Measurements from ENCODE around the gene SLK. TPM values are rescaled to one million over a fixed set of nuclear protein-coding genes. Genes with fewer than 3 reads are reported as not detected.

SLK gene
- total RNA-seq, 4 donors from 2014 or later = 68.1 to 120 (median 80.4) TPM

GRCh38 chr10:104018471-104018870 lies 51.5 kb downstream of the SLK start:
- intact Hi-C loops (cut with DNase I) = no loop called here
- Histone ChIP-seq H3K4me1 (no peaks in the 10 kb centered on the region), H3K27ac (no peak overlapping the region), H3K27me3 (no peaks in the 10 kb centered on the region), H3K4me3 (no peak overlapping the region), H3K9me3 (no peaks in the 10 kb centered on the region), H3K36me3 (peaks cover 11 to 90% (median 29%) of the 10 kb centered on the region in 3 donors)
- no peak for DNase-seq
- no peak for TF ChIP-seq CTCF (IDR thresholded peaks at IDR 0.05)
- no peak for TF ChIP-seq POLR2A (IDR thresholded peaks at IDR 0.05)
- WGBS, 2 donors = 86 to 87% methylated on average over 6 of the region's 6 CpGs

GRCh38 chr10:104020020-104020419 lies 53.1 kb downstream of the SLK start:
- TF ChIP-seq POLR2A (IDR thresholded peaks at IDR 0.05) (no peak), CTCF (IDR thresholded peaks at IDR 0.05) (no peak)
- Histone ChIP-seq H3K4me1 (no peaks in the 10 kb centered on the region), H3K9me3 (no peaks in the 10 kb centered on the region), H3K27ac (no peak overlapping the region), H3K4me3 (no peak overlapping the region), H3K36me3 (peaks cover 11 to 98% (median 34%) of the 10 kb centered on the region in 3 donors), H3K27me3 (no peaks in the 10 kb centered on the region)
- DNase-seq = no peak
- intact Hi-C loops (cut with DNase I) = no loop called here
- WGBS, 2 donors = 82 to 100% methylated on average over 1 of the region's 1 CpG

DNA sequence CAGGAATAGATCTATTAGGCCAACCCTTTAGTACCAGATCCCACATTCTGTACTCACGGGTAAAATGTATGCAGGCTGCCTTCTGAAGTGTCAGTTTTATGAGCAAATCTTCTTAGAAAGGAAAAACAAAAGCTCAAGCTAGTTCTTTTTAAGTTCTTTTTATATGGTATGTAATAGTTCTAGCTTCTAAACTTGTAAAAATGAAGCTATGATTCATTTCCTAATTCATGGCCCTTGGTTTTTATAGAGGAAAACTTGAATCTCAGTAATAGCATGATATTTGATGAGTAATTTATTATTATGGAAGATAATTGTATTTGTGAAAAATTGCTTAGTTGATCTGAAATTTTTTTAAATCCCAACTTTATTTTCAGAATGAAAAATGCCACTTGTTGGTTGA lies 54.3 kb downstream of the SLK start:
- peaks cover 11 to 98% (median 36%) of the 10 kb centered on the region in 3 donors for H3K36me3 ChIP-seq
- H3K9me3 ChIP-seq = no peaks in the 10 kb centered on the region
- no peak for TF ChIP-seq POLR2A (IDR thresholded peaks at IDR 0.05)
- TF ChIP-seq CTCF (IDR thresholded peaks at IDR 0.05) = no peak
- 90 to 95% methylated on average over 1 of the region's 1 CpG for WGBS, 2 donors
- no peaks in the 10 kb centered on the region for H3K4me1 ChIP-seq
- no peaks in the 10 kb centered on the region for H3K27me3 ChIP-seq
- no peak overlapping the region for H3K4me3 ChIP-seq
- no peak for DNase-seq
- intact Hi-C loops (cut with DNase I) = no loop called here
- H3K27ac ChIP-seq = no peak overlapping the region

DNA sequence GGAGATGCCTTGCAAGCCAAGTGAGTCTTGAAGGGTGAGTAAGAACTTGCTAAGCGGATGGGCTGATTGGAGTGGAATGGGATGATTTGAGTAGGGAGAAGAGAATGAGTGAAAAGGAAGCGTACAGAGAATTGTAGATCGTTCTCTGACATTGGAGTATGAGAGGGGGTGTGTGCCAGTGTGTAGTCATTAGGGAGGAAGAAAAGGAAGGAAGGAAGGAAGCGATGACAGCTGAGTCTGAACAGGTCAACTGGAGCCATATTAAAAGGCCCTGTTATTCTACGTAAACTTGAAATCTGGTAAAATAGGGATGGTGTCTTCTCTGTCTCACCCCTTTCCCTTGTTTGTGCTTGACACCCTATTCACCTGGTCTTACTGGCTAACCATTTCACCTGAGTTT lies 55.1 kb downstream of the SLK start:
- 94% methylated on average over 5 of the region's 5 CpGs for WGBS, 2 donors

GRCh38 chr10:104025524-104025923 lies 58.6 kb downstream of the SLK start:
- Histone ChIP-seq H3K9me3 (no peaks in the 10 kb centered on the region), H3K4me1 (no peaks in the 10 kb centered on the region), H3K36me3 (peaks cover 11 to 98% (median 37%) of the 10 kb centered on the region in 3 donors), H3K4me3 (no peak overlapping the region), H3K27ac (no peak overlapping the region), H3K27me3 (no peaks in the 10 kb centered on the region)
- 76% methylated on average over 5 of the region's 5 CpGs for WGBS, 2 donors
- TF ChIP-seq CTCF (IDR thresholded peaks at IDR 0.05) (no peak), POLR2A (IDR thresholded peaks at IDR 0.05) (no peak)
- intact Hi-C loops (cut with DNase I) = no loop called here
- DNase-seq = no peak

More for the DNA sequence above, 55.1 kb downstream of the SLK start:
- TF ChIP-seq POLR2A (IDR thresholded peaks at IDR 0.05) (no peak), CTCF (IDR thresholded peaks at IDR 0.05) (no peak)
- H3K27me3 ChIP-seq = no peaks in the 10 kb centered on the region
- intact Hi-C loops (cut with DNase I) = no loop called here
- H3K27ac ChIP-seq = no peak overlapping the region
- DNase-seq = no peak
- H3K9me3 ChIP-seq = no peaks in the 10 kb centered on the region
- H3K4me3 ChIP-seq = no peak overlapping the region
- H3K36me3 ChIP-seq = peaks cover 11 to 100% (median 36%) of the 10 kb centered on the region in 3 donors
- no peaks in the 10 kb centered on the region for H3K4me1 ChIP-seq
